Measurements from ENCODE around the gene MEGF11. TPM values are rescaled to one million over a fixed set of nuclear protein-coding genes. Genes with fewer than 3 reads are reported as not detected.

MEGF11 gene
- polyA plus RNA-seq, 3 donors, result not detected

DNA sequence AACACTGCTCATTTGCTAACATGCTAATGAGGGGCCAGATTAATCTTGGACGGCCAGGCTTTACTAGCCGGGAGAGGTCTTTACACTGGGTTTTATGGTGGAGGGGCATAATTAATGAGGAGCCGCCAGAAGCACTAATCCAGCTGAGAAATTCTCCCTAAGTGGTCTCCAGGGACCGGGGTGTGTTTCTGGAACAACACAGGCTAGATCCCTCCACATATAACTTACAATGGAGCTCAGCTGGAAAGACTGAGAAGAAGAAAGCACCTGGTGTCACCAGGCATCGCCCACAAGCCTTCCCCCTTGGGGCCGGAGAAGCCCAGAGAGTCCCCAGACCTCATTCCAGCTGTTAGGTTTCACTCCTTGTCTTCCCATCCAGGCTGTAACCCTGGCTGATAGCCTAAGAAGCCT, 127.5 kb downstream of the MEGF11 start:
- intact Hi-C loops (cut with micrococcal nuclease), result no loop called here
- H3K4me1 Mint-ChIP-seq, result no peaks in the 10 kb centered on the region
- no peak overlapping the region for H3K9ac ChIP-seq (ENCODE audit: insufficient read depth, low read length, poor library complexity, severe bottlenecking)
- no peak overlapping the region for H3K4me3 ChIP-seq (replicated peaks in 1 of 3; ENCODE audit: low read depth in 2 of 3, low read length in 3 of 3)
- H3K27ac ChIP-seq (ENCODE audit: low read depth in 1 of 2, low read length in 2 of 2), result no peak overlapping the region
- H3K27me3 ChIP-seq (ENCODE audit: control insufficient read depth in 2 of 2, insufficient read depth in 2 of 2, low read length in 2 of 2), result no peaks in the 10 kb centered on the region
- 65% methylated on average over 2 of the region's 6 CpGs for WGBS (ENCODE audit: insufficient coverage)
- H3K27me3 Mint-ChIP-seq (ENCODE audit: low read depth in 3 of 3), result peaks cover 7 to 14% (median 12%) of the 10 kb centered on the region in 3 donors
- H3K4me1 ChIP-seq (ENCODE audit: control insufficient read depth in 1 of 2, insufficient read depth in 2 of 2, low read length in 2 of 2), result no peaks in the 10 kb centered on the region
- no peaks in the 10 kb centered on the region for H3K36me3 ChIP-seq (replicated peaks in 1 of 2; ENCODE audit: control insufficient read depth in 1 of 2, insufficient read depth in 2 of 2, low read length in 2 of 2)
- no peaks in the 10 kb centered on the region for H3K9me3 ChIP-seq (replicated peaks in 1 of 2; ENCODE audit: control insufficient read depth in 1 of 2, insufficient read depth in 1 of 2, low read length in 2 of 2)
- no peak overlapping the region for H3K27ac Mint-ChIP-seq
- no peaks in the 10 kb centered on the region for H4K20me1 ChIP-seq (ENCODE audit: insufficient read depth, low read length)
- H3K79me2 ChIP-seq (ENCODE audit: insufficient read depth, low read length), result no peaks in the 10 kb centered on the region
- no peak overlapping the region for H3K4me3 Mint-ChIP-seq
- TF ChIP-seq CTCF (IDR thresholded peaks at IDR 0.05), result no peak
- no peak for DNase-seq
- no peaks in the 10 kb centered on the region for H3K36me3 Mint-ChIP-seq
- no peaks in the 10 kb centered on the region for H3K9me3 Mint-ChIP-seq
- no peak overlapping the region for H3K4me2 ChIP-seq (replicated peaks; ENCODE audit: extremely low read depth, low read length, poor library complexity, severe bottlenecking)
- H2AFZ ChIP-seq (ENCODE audit: insufficient read depth, low read depth, low read length, poor library complexity, severe bottlenecking), result no peak overlapping the region

GRCh38 chr15:66124651-66125050, 128.9 kb downstream of the MEGF11 start:
- no peaks in the 10 kb centered on the region for H3K36me3 Mint-ChIP-seq
- peaks cover 5 to 12% (median 6%) of the 10 kb centered on the region in 3 donors for H3K27me3 Mint-ChIP-seq (ENCODE audit: low read depth in 3 of 3)
- no peak overlapping the region for H3K27ac Mint-ChIP-seq
- Histone ChIP-seq H3K4me3 (replicated peaks in 1 of 3; ENCODE audit: low read depth in 2 of 3, low read length in 3 of 3) (no peak overlapping the region), H4K20me1 (ENCODE audit: insufficient read depth, low read length) (no peaks in the 10 kb centered on the region), H3K27me3 (ENCODE audit: control insufficient read depth in 2 of 2, insufficient read depth in 2 of 2, low read length in 2 of 2) (no peaks in the 10 kb centered on the region), H3K36me3 (replicated peaks in 1 of 2; ENCODE audit: control insufficient read depth in 1 of 2, insufficient read depth in 2 of 2, low read length in 2 of 2) (no peaks in the 10 kb centered on the region), H3K4me2 (replicated peaks; ENCODE audit: extremely low read depth, low read length, poor library complexity, severe bottlenecking) (no peak overlapping the region), H3K27ac (ENCODE audit: low read depth in 1 of 2, low read length in 2 of 2) (no peak overlapping the region), H3K9ac (ENCODE audit: insufficient read depth, low read length, poor library complexity, severe bottlenecking) (no peak overlapping the region), H3K4me1 (ENCODE audit: control insufficient read depth in 1 of 2, insufficient read depth in 2 of 2, low read length in 2 of 2) (no peaks in the 10 kb centered on the region), H2AFZ (ENCODE audit: insufficient read depth, low read depth, low read length, poor library complexity, severe bottlenecking) (no peak overlapping the region), H3K79me2 (ENCODE audit: insufficient read depth, low read length) (no peaks in the 10 kb centered on the region), H3K9me3 (replicated peaks in 1 of 2; ENCODE audit: control insufficient read depth in 1 of 2, insufficient read depth in 1 of 2, low read length in 2 of 2) (no peaks in the 10 kb centered on the region)
- no peak for TF ChIP-seq CTCF (IDR thresholded peaks at IDR 0.05)
- no peak for DNase-seq
- H3K4me3 Mint-ChIP-seq, result no peak overlapping the region
- H3K9me3 Mint-ChIP-seq, result no peaks in the 10 kb centered on the region
- H3K4me1 Mint-ChIP-seq, result no peaks in the 10 kb centered on the region
- intact Hi-C loops (cut with micrococcal nuclease), result no loop called here
- 93% methylated on average over 2 of the region's 2 CpGs for WGBS (ENCODE audit: insufficient coverage)
